Measurements from ENCODE around the gene SPPL2B.
A peak's percentile ranks its signal among the peaks of the same experiment; 100 is the strongest.

- TF ChIP-seq, protein P1, sequence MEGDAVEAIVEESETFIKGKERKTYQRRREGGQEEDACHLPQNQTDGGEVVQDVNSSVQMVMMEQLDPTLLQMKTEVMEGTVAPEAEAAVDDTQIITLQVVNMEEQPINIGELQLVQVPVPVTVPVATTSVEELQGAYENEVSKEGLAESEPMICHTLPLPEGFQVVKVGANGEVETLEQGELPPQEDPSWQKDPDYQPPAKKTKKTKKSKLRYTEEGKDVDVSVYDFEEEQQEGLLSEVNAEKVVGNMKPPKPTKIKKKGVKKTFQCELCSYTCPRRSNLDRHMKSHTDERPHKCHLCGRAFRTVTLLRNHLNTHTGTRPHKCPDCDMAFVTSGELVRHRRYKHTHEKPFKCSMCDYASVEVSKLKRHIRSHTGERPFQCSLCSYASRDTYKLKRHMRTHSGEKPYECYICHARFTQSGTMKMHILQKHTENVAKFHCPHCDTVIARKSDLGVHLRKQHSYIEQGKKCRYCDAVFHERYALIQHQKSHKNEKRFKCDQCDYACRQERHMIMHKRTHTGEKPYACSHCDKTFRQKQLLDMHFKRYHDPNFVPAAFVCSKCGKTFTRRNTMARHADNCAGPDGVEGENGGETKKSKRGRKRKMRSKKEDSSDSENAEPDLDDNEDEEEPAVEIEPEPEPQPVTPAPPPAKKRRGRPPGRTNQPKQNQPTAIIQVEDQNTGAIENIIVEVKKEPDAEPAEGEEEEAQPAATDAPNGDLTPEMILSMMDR (IDR thresholded peaks at IDR 0.05), result peak; percentile 74 to 84 (median 78)
- no peak for TF ChIP-seq POLR2A (IDR thresholded peaks at IDR 0.05)
Measured at GRCh38 chr19:2391118-2391725, 62.7 kb downstream of the SPPL2B start.

Data from uterus (tissue), 2 donors.